ENCODE measurements around the gene PNMT. TPM values are rescaled to one million over a fixed set of nuclear protein-coding genes. Genes with fewer than 3 reads are reported as not detected.

PNMT gene
- polyA plus RNA-seq, 1 experiment: not detected

DNA sequence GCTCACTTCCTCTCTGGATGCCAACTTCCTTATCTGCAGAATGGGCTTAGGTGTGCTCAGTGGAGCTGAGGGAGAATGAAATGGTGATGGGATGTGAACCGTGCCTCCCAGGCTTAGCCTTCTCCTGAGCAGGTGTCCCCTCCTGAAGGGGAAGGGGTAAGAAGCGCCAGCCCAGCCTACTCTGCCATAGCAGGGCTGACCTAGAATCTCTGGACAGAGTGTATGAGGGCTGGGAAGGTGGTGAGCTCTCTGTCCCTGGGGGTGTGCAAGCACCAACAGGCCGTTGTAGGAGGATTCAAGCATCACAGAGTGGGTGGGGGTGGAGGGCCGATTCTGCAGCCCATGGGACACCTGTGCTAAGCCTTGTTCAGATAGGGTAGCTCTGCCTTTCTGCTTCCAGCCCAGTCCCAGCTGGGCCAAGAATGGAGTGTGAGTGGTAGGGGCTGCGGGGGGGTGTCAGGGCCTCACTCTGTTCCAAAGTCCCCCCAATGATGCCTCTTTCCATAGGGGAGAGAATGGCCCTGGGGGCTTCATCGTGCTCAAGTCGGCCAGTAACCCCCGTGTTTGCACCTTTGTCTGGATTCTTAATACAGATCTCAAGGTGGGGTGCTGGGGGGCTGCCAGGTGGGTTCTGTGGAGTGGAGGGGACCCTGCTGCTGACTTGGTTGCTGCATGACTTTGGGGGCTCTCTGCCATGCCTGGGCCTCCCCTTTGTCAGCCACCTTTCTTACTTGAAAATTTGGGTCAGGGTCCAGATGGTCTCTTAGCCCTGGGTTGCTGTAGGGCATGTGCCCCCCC, 6.3 kb upstream of the PNMT start:
- POLR2A ChIA-PET: interaction anchor here (0.6 kb wide), 1 partner anchor 12 kb away, joined by 4 read pairs; no protein-coding TSS in a partner anchor
- no peak for DNase-seq (ENCODE audit: low read depth, low spot score)
- CTCF ChIA-PET: no interaction called here

GRCh38 chr17:39662551-39663339, 5.5 kb upstream of the PNMT start:
- POLR2A ChIA-PET: no interaction called here

More for the DNA sequence above, 6.3 kb upstream of the PNMT start:
- TF ChIP-seq CTCF (IDR thresholded peaks at IDR 0.05; ENCODE audit: low read depth, low read length): no peak
- Histone ChIP-seq H3K4me3 (ENCODE audit: low read depth, low read length) (no peak overlapping the region), H3K27me3 (ENCODE audit: control insufficient read depth, insufficient read depth, low read length) (peaks cover 9% of the 10 kb centered on the region), H3K27ac (ENCODE audit: low read depth, low read length) (no peak overlapping the region), H3K9me3 (ENCODE audit: control insufficient read depth, insufficient read depth, low read length) (no peaks in the 10 kb centered on the region; the same call in 1 of the 2 replicates)

DNA sequence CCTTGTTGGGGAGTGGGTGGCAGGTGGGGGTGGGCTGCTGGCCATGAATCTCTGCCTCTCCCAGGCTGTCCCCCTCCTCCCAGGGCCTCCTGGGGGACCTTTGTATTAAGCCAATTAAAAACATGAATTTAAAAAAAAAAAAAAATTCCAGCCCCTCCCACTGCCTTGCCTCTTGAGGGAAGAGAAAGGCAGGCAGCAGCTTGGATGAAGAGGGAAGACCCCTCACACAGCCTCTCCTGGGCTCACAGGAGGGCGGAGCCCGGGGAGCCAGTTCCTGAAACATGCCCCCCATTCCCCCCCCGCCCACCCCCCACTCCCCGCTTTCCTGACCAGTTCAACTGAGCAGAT, 4.9 kb upstream of the PNMT start:
- ChIA-PET CTCF (interaction anchor here (0.7 to 1.0 kb wide), 2 partner anchors 9 kb away, joined by 3 to 4 read pairs; no protein-coding TSS in a partner anchor), POLR2A (no interaction called here)
- TF ChIP-seq CTCF (IDR thresholded peaks at IDR 0.05; ENCODE audit: low read depth, low read length): no peak
- Histone ChIP-seq H3K27ac (ENCODE audit: low read depth, low read length) (no peak overlapping the region), H3K9me3 (ENCODE audit: control insufficient read depth, insufficient read depth, low read length) (no peaks in the 10 kb centered on the region; the same call in 1 of the 2 replicates), H3K4me3 (ENCODE audit: low read depth, low read length) (no peak overlapping the region), H3K27me3 (ENCODE audit: control insufficient read depth, insufficient read depth, low read length) (peaks cover 14% of the 10 kb centered on the region)
- DNase-seq (ENCODE audit: low read depth, low spot score): no peak

More at GRCh38 chr17:39662551-39663339, 5.5 kb upstream of the PNMT start:
- Histone ChIP-seq H3K27me3 (ENCODE audit: control insufficient read depth, insufficient read depth, low read length) (peaks cover 14% of the 10 kb centered on the region), H3K4me3 (ENCODE audit: low read depth, low read length) (no peak overlapping the region), H3K27ac (ENCODE audit: low read depth, low read length) (no peak overlapping the region), H3K9me3 (ENCODE audit: control insufficient read depth, insufficient read depth, low read length) (no peaks in the 10 kb centered on the region; the same call in 1 of the 2 replicates)
- CTCF ChIA-PET: no interaction called here
- DNase-seq (ENCODE audit: low read depth, low spot score): no peak
- no peak for TF ChIP-seq CTCF (IDR thresholded peaks at IDR 0.05; ENCODE audit: low read depth, low read length)

GRCh38 chr17:39663688-39664580, 4.3 kb upstream of the PNMT start:
- no peak overlapping the region for H3K4me3 ChIP-seq (ENCODE audit: low read depth, low read length)
- no peak for DNase-seq (ENCODE audit: low read depth, low spot score)
- H3K9me3 ChIP-seq (ENCODE audit: control insufficient read depth, insufficient read depth, low read length): no peaks in the 10 kb centered on the region; the same call in 1 of the 2 replicates
- no peak for TF ChIP-seq CTCF (IDR thresholded peaks at IDR 0.05; ENCODE audit: low read depth, low read length)
- H3K27me3 ChIP-seq (ENCODE audit: control insufficient read depth, insufficient read depth, low read length): peaks cover 14% of the 10 kb centered on the region
- ChIA-PET CTCF (interaction anchor here (0.5 to 1.0 kb wide), 3 partner anchors 8 to 33 kb away, joined by 3 to 4 read pairs (median 3); no protein-coding TSS in a partner anchor), POLR2A (interaction anchor here (1.1 kb wide), 1 partner anchor 9 kb away, joined by 3 read pairs; no protein-coding TSS in a partner anchor)
- H3K27ac ChIP-seq (ENCODE audit: low read depth, low read length): no peak overlapping the region

Measured in AG04450 (cell line).